HG02885 (cell line): Measurements from ENCODE around the gene ITGAD.

Experiments
- ATAC-seq: cut with Tn5 transposase; IDR thresholded peaks from one replicate; pipeline ENCODE4 v1.9.1; 2021; ENCODE audit warnings: mild to moderate bottlenecking; ENCODE audit not compliant: unreplicated experiment, poor library complexity

The ITGAD gene

DNA sequence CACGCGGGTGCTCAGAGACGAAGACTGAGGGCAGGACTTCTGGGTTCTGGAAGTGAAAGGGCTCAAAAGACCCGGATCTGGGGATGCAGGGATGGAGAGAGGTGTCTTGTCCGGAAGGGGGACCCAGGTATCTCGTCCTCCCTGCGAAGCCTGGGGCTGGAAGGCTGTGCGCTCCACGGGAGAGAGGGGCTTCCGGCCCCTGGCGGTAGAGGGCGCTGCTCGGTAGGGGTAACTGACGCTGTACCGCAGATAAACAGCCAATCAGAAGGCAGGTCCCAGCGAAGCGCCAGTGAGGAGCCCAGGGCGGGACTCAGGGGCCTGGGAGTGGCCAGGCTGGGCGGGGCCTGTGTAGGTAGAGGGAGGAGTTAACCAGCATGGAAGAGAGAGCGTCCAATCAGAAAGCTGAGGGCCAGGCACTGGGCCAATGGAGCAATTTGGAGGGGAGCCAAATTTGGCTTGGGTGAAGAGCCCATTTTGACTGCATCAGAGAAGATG is 79.6 kb downstream of the ITGAD start:
- ATAC-seq, result peak; percentile 58

DNA sequence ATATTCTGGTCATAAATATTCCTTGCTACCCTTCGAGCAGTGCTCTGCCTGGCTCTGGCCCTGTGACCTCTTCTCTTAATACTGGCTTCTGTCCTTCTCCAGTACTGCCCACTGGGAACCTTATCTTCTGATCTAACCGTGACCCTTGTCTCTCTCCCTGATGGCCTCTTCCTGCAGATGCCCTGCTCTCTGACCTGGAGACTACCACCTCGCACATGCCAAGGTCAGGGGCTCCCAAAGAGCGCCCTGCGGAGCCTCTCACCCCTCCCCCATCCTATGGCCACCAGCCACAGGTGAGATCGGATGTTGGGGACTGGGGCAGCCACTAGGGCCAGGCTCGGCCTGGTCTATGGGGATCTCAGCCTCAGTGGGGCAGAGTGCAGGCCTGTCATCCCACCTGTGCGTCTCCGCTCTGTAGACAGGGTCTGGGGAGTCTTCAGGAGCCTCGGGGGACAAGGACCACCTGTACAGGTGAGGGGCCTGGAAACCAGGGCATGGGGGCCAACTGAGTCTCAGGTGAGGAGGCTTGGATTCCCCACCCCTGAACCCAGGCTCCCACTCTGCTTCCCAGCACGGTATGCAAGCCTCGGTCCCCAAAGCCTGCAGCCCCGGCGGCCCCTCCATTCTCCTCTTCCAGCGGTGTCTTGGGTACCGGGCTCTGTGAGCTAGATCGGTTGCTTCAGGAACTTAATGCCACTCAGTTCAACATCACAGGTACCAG is 80.3 kb downstream of the ITGAD start:
- no peak for ATAC-seq

DNA sequence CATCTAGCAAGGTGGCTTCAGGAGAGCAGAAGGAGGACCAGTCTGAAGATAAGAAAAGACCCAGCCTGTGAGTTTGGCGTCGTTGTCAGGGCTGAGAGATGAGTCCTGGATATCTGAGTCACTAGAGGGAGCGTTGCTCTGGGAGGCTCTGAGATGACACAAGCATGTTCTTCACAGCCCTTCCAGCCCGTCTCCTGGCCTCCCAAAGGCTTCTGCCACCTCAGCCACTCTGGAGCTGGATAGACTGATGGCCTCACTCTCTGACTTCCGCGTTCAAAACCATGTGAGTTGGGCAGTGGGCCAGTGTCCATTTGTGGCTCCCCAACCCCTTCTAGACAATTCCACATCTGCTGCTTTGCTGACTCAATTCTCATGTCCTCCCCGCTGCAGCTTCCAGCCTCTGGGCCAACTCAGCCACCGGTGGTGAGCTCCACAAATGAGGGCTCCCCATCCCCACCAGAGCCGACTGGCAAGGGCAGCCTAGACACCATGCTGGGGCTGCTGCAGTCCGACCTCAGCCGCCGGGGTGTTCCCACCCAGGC is 81.1 kb downstream of the ITGAD start:
- no peak for ATAC-seq

DNA sequence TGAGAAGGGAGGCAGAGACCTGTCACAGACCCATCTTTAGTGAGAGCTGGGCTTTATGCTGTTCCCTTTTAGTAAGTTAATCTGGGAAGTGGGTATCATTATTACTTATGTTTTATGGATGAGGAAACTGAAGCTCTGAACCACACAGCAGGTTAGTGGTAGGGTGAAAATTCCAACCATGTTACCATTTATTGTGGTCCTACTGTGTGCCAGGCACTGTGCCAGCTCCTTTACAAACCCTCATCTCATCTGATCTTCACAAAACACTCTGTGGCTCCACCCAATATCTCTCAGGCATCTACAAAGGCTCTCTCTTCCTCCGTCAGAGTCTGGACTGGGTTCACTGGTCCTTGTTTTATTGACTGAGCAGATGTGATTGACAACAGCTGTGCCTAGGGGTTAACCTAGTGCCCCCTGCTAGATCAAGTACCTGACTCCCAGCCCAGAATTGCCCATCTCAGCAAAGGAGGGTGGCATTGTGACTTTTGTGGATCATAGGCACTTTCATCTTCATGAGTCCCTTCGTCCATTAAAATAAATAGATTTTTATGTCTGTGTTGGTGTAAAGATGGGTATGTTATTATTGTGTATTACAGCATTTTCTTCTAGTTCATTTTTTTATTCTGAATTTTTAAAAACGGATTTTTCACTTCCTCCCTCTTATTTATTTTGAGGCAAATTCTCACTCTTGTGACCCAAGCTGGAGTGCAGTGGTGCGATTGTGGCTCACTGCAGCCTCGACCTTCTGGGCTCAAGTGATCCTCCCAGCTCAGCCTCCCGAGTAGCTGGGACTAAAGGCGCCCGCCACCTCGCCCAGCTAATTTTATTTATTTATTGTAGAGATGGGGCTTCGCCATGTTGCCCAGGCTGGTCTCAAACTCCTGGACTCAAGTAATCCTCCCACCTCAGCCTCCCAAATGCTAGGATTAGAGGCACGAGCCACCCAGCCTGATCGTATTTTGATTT is 81.9 kb downstream of the ITGAD start:
- ATAC-seq, result no peak

DNA sequence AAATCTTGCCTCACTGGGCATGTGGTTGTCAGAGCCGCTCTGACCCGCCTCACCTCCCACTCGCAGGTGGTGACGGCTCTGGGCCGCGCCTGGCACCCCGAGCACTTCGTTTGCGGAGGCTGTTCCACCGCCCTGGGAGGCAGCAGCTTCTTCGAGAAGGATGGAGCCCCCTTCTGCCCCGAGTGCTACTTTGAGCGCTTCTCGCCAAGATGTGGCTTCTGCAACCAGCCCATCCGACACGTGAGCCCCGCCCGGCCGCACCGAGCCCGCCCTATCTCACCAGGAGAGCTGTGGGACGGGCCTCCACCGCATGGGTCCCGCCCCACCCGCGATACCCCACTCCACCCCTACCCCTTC is 82.8 kb downstream of the ITGAD start:
- no peak for ATAC-seq
